CD4-positive, alpha-beta T cell treated with Interferon alpha-2 for 1 hour (primary cell): ENCODE measurements around the gene AKR1A1.
"Not testable (repeated sequence)": the region's sequence is repeated elsewhere in the genome, so short reads cannot be mapped to it uniquely, and the experiment has no call there.

ENCODE experiments used
- DNase-seq, 2 donors: peaks; one replicate each; pipeline ENCODE4 v3.0.0-alpha.2; 2020 to 2022

AKR1A1 gene

GRCh38 chr1:45550401-45551351, at the start of gene AKR1A1:
Gene AKR1A1 (plus strand): TSS chr1:45550826. CDS start chr1:45561795, 10,969 bp downstream.
- peak; percentile 82 to 86 for DNase-seq

GRCh38 chr1:45501505-45501859, 49.1 kb upstream of the AKR1A1 start:
- DNase-seq = no peak

DNA sequence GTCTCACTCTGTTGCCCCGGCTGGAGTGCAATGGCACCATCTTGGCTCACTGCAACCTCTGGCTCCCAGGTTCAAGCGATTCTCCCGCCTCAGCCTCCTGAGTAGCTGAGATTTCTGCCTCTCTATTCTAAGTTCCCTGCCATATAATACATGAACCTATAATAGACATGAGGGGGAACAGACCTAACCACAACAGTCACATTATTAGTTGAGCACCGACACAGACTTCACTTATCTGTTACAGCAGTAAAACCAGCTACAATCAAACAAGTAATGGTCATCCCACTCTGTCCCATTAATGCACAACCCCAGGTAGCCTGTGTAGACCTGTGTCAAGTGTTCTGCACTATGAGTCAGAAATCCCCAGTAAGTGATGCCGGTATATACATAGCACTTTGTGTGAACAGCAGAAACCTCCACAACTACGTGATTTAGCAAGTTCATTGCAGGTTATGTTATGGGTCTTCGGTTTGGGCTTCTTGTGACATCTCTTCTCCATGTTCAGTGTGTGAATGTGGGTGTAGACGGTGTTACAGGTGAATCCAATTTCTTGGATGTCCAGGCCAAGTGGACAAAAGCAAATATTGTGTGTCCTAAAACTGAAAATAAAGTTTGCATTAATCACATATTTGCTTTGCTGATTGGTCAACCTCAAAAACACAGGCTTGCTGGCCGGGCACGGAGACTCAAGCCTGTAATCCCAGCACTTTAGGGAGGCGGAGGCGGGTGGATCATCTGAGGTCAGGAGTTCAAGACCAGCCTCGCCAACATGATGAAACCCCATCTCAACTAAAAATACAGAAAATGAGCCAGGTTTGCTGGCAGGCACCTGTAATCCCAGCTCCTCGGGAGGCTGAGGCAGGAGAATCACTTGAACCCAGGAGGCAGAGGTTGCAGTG, 46.9 kb upstream of the AKR1A1 start:
- DNase-seq = no peak

DNA sequence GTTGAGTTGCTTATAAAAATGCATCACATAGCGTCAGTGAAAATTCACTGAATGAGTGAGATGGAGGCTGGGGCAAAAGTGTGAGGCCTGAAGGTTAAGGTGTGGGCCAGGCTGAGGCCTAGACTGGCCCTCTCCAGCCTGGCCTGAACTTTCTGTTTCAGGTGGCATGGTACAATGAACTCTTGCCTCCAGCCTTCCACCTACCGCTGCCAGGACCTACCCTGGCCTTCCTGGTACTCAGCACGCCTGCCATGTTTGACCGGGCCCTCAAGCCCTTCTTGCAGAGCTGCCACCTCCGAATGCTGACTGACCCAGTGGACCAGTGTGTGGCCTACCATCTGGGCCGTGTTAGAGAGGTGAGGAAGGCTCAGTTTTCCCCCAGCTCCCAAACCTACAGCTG, 43.4 kb upstream of the AKR1A1 start:
- DNase-seq = no peak

- DNase-seq = no peak
These were observed 42.7 kb upstream of the AKR1A1 start for GRCh38 chr1:45507893-45508292.

- DNase-seq = no peak
These were observed 42.1 kb upstream of the AKR1A1 start for GRCh38 chr1:45508295-45509151.

DNA sequence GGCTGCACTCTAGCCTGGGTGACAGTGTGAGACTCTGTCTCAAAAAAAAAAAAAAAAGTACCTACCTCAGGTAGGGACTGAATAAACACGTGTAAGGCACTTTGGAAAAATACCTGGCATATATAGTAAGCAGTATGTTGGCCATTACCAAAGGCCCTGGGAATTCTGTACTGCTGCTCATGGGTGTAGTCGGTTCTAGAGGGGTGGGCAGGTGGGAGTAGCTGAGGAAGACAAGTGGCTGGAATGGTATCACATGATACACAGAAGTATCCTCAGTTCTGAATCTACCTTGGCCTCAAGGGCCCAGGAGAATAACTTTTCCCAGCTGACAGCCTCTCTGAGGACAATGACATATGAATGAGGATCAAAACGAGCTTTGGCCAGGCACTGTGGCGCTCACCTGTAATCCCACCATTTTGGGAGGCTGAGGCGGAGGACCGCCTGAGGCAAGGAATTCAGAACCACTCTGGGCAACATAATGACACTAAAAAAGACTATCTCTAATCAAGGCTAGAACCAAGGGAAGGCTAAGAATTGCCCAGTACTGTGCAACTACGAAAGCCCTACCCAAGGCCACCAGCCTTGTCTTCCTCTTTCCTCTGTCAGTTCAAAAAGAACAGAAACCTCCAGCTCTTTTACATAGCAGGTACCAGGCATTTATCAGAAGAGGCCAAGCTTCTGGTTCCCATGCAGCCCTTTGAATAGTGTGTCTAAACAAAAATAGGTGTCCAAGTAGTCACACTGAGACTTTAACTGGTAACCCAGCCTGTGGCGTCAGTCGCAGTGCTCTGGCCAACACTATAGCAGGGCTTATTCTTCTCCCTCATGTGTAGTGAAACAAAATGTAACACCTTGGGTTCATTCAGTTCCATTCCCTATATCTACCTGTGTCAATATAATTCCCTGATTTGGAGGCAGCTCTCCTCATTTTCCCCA, 40.3 kb upstream of the AKR1A1 start:
- DNase-seq = no peak

DNA sequence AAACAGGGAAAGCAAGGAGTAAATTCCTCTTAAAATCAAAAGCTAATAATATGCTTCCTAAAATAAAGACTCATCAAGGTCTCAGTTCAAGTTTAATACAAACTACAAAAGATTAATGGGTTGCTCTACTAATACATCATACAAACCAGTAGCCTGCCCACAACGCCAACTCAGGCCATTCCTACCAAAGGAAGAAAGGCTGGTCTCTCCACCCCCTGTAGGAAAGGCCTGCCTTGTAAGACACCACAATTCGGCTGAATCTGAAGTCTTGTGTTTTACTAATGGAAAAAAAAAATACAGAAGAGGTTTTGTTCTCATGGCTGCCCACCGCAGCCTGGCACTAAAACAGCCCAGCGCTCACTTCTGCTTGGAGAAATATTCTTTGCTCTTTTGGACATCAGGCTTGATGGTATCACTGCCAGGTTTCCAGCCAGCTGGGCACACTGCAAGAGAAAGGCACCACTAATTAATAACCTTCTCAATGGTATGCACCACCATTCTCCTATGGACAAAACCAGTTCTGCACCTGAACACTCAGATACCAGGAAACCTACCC, 39.6 kb upstream of the AKR1A1 start:
- DNase-seq = no peak

DNA sequence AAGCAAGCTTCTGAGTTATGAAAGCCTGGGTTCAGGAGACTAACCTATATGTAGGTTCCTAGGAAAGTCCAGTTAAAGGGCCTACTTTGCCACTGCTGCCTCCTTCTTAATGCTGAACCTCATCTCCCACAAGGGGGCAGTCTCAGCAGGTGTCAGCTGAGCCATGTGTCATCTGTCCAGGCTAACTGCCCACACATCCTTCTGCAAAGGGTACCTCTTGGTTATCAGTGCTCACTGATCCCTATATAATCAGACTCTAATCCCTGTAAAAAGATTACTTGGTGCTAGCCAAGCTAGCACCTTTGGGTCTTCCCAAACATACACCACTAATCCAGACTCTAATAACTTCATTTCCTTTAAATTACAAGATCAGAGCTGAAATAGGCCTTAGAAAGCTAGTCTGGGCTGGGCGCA, 38.0 kb upstream of the AKR1A1 start:
- peak; percentile 62 to 69 for DNase-seq

GRCh38 chr1:45513532-45514260, 36.9 kb upstream of the AKR1A1 start:
- not testable (repeated sequence) for DNase-seq

GRCh38 chr1:45516036-45516435, 34.6 kb upstream of the AKR1A1 start:
- no peak for DNase-seq

DNA sequence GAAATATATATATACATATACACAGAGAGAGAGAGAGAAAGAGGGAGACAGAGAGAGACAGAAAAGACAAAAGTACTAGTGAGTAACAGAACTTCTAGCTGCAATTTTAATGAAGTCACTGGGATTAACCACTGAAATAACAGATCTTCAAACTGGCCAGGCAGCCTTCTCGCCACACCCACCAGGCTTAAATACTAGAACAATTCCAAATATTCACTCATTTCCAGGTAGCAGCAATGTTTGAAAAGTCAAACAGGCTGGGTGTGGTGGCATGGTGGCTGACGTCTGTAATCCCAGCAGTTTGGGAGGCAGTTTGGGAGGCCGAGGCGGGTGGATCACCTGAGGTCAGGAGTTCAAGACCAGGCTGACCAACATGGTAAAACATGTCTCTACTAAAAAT, 34.2 kb upstream of the AKR1A1 start:
- no peak for DNase-seq

DNA sequence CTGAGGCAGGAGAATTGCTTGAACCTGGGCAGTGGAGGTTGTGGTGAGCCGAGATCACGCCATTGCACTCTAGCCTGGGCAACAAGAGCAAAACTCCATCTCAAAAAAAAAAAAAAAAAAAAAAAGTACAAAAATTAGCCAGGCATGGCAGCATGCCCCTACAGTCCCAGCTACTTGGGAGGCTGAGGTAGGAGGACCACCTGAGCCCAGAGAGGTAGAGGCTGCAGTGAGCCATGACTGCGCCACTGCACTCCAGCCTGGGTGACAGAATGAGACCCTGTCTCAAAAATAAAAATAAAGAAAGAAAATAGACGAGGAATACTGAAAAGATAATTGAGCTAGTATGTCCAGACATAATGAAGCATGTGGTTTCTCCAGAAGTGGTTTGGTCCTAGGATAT, 32.3 kb upstream of the AKR1A1 start:
- not testable (repeated sequence) for DNase-seq

DNA sequence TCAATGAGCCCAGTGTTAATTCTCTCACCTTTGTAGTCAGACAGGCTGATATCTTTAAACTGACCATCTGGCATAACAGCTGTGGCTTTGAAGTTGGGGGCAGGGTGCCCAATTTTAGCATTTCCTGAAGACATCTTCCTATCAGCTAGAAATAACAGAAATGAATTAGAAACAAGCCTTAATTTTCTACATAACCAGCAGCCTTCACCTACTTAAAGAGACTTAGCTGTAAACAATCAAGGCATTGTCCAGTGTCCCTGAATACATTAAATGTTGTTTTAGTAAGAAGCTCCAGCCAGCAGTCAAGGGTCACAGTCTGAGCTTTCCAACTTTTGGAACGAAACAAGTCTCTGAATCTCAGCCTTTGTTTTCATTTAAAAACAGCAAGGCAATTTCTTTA, 31.7 kb upstream of the AKR1A1 start:
- DNase-seq = no peak

- not testable (repeated sequence) for DNase-seq
These were observed 30.9 kb upstream of the AKR1A1 start for GRCh38 chr1:45519774-45520173.

GRCh38 chr1:45521413-45522323, 29.0 kb upstream of the AKR1A1 start, which contains the start of gene PRDX1:
Gene PRDX1 (minus strand): TSS chr1:45521884. CDS start chr1:45519043, 2,841 bp downstream.
- peak; percentile 95 to 97 for DNase-seq

DNA sequence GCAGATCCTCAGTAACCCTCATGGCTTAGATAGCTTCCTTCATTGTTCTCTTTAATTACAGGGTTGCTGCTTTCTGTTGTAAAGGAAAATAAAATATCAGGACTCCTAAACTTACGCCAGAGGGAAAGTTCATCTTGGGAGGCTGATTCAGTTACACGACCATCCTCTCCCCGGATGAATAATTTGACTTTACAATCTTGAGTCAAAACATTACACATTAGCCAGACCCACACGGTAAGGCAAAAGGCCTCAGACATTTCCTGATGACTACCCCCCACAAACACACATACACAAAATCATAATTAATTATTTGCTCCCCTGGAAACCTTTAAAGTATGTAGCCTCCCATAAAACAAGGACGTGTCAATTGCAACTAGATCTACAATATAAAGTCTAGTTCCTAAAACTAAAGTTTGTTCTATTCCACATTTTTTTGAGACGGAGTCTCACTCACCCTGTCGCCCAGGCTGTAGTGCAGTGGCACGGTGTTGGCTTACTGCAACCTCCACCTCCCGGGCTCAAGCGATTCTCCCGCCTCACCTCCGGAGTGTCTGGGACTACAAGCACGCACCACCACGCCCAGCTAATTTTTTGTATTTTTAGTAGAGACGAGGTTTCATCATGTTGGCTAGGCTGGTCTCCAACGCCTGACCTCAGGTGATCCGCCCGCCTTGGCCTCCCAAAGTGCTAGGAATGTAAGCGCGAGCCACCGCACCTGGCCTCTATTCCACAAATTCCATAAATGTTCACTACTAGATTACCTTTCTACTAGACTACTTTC, 28.1 kb upstream of the AKR1A1 start:
- DNase-seq = no peak

GRCh38 chr1:45523516-45523915, 27.1 kb upstream of the AKR1A1 start:
- DNase-seq = not testable (repeated sequence)
